Measurements from ENCODE around the gene KRT71.

KRT71 gene

DNA sequence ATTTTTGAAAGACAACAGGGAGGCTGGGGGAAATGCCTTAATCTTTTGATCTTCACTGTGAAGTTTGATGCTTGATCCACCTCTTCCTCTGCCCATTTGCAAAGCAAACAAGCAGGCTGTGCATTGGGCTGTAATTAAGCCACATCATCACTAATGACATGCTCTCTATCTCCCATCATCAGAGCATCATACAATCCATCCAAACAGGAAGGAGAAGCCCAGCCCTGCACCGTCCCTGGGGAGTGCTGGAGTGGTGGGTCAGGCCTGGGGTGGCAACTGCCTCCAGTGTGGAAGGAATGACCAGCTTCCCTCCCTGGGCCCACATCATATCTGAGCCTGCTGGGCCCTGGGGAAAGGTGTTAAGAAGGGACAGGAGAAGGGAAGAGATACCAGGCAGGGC, 27.6 kb upstream of the KRT71 start:
- Histone ChIP-seq H3K36me3 (no peaks in the 10 kb centered on the region), H3K4me3 (ENCODE audit: low read depth, low read length) (no peak overlapping the region), H3K27ac (no peak overlapping the region), H3K9me3 (ENCODE audit: severe bottlenecking) (no peaks in the 10 kb centered on the region), H3K27me3 (ENCODE audit: insufficient read depth, low read depth, severe bottlenecking) (peaks cover 92% of the 10 kb centered on the region)
- TF ChIP-seq, protein P1, sequence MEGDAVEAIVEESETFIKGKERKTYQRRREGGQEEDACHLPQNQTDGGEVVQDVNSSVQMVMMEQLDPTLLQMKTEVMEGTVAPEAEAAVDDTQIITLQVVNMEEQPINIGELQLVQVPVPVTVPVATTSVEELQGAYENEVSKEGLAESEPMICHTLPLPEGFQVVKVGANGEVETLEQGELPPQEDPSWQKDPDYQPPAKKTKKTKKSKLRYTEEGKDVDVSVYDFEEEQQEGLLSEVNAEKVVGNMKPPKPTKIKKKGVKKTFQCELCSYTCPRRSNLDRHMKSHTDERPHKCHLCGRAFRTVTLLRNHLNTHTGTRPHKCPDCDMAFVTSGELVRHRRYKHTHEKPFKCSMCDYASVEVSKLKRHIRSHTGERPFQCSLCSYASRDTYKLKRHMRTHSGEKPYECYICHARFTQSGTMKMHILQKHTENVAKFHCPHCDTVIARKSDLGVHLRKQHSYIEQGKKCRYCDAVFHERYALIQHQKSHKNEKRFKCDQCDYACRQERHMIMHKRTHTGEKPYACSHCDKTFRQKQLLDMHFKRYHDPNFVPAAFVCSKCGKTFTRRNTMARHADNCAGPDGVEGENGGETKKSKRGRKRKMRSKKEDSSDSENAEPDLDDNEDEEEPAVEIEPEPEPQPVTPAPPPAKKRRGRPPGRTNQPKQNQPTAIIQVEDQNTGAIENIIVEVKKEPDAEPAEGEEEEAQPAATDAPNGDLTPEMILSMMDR (IDR thresholded peaks at IDR 0.05; ENCODE audit: low read depth, low read length), result no peak
- DNase-seq, result no peak

DNA sequence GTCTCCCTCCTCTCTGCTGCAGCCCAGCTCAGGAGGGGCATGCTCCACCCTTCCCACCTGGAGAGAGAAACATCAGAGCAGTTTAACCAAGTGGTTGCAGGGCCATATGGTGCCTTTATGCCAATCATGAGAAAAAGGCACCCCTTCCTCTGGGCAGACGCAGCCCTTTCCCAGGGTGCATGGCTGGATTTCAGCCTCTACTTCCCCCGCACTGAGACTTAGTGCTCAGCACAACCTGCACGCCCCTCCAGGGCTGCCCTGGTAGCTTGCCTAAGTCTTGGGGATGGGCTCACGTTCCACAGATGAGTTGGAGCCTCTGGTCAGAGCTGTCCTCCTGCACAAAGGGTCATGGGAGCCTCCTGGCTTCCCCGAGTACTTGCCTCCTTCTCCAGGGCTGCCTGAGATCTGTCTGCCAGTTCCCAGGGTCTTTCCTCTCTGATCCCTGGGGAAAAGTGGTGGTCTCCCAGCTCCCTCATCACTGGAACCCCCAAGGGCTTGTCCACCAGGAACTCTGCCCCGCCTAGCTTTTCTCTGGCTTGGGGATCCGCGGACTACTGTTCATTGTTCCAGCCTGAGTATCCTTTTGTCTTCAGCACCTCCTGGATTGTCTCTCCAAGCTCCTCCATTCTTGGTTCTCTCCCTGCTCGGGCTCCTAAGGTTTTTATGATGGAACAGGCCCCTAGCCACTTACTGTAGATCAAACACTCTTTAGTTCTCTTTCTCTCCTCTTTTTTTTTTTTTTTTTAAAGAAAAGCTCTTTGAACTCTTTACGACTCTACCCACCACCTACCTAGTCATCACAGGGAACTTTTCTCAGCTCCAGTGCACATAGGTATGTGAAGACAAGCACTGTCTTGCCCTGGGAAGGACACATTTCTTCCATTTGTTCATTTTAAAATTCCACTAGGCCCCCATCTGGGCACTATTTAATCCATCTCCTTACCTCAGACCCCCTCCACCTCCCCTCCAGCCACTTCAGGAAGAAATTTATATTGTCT, 26.8 kb upstream of the KRT71 start:
- Histone ChIP-seq H3K27me3 (ENCODE audit: insufficient read depth, low read depth, severe bottlenecking) (peaks cover 91% of the 10 kb centered on the region), H3K9me3 (ENCODE audit: severe bottlenecking) (no peaks in the 10 kb centered on the region), H3K4me3 (ENCODE audit: low read depth, low read length) (no peak overlapping the region), H3K27ac (no peak overlapping the region), H3K36me3 (no peaks in the 10 kb centered on the region)
- no peak for DNase-seq
- TF ChIP-seq, protein P1 (IDR thresholded peaks at IDR 0.05; ENCODE audit: low read depth, low read length), result no peak

DNA sequence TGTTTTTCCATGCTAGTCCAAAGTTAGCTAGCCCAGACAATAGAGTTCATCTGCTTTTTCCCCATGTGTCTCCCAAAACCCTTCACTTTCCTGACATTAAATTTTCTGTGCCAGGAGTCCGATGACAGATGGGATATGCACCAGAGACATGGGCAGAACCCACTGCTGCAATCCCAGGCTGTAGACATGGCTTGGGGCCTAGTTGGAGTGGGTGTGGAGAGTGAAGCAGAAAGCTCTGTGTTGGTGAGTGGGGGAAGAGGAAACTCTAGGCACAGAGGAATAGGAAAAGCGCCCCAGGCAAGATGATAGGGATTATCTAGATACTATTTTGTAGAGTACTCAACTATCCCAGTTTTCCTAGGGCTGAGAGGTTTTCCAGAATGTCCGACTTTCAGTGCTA, 25.5 kb upstream of the KRT71 start:
- Histone ChIP-seq H3K27me3 (ENCODE audit: insufficient read depth, low read depth, severe bottlenecking) (peaks cover 93% of the 10 kb centered on the region), H3K27ac (no peak overlapping the region), H3K36me3 (no peaks in the 10 kb centered on the region), H3K4me3 (ENCODE audit: low read depth, low read length) (no peak overlapping the region), H3K9me3 (ENCODE audit: severe bottlenecking) (no peaks in the 10 kb centered on the region)
- TF ChIP-seq, protein P1 (IDR thresholded peaks at IDR 0.05; ENCODE audit: low read depth, low read length), result no peak
- no peak for DNase-seq

DNA sequence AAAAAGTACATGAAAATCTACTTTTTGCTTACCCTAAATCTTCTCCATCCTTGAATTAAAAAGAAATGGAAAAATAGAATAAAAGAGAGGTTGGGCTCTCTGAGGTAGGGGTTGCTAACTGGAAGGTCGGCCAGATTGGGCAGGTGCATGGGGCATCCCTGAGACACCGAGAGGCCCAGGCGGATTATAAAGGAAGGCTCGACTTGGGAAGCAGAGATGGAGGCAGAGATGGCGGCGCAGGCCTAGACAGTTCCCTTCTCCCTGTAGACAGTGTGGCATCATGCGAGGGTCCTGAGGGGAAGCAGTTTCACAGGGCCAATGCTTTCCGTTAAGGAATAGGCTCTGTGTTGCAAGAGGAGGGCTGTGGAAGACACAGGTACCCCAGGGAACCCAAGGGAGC, 24.4 kb upstream of the KRT71 start:
- DNase-seq, result no peak
- TF ChIP-seq, protein P1 (IDR thresholded peaks at IDR 0.05; ENCODE audit: low read depth, low read length), result no peak
- no peak overlapping the region for H3K4me3 ChIP-seq (ENCODE audit: low read depth, low read length)
- peaks cover 93% of the 10 kb centered on the region for H3K27me3 ChIP-seq (ENCODE audit: insufficient read depth, low read depth, severe bottlenecking)
- H3K27ac ChIP-seq, result no peak overlapping the region
- H3K36me3 ChIP-seq, result no peaks in the 10 kb centered on the region
- H3K9me3 ChIP-seq (ENCODE audit: severe bottlenecking), result no peaks in the 10 kb centered on the region

DNA sequence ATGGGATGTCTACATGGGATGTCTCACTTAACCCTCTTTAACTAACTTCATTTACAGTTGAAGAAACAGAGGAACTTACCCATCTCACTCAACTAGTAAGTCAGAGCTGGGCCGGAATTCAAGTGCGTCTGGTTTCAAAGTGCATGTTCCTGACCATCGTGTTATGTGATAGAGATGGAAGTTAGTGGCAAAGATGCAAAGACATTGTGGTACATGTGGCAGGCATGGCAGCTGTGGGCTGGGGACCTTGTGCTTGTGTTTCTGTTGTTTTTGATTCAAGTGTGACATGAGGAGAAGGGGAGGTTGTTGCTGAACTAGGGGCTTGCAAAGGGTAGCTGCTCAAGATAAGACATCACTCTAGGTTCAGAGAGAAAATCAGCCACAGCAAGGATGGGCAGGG, 23.0 kb upstream of the KRT71 start:
- TF ChIP-seq, protein P1 (IDR thresholded peaks at IDR 0.05; ENCODE audit: low read depth, low read length), result no peak
- H3K27ac ChIP-seq, result no peak overlapping the region
- H3K4me3 ChIP-seq (ENCODE audit: low read depth, low read length), result no peak overlapping the region
- H3K9me3 ChIP-seq (ENCODE audit: severe bottlenecking), result no peaks in the 10 kb centered on the region
- peaks cover 93% of the 10 kb centered on the region for H3K27me3 ChIP-seq (ENCODE audit: insufficient read depth, low read depth, severe bottlenecking)
- no peak for DNase-seq
- no peaks in the 10 kb centered on the region for H3K36me3 ChIP-seq
